ENCODE results near the gene RHOBTB1.

The RHOBTB1 gene

GRCh38 chr10:60937022-60937421 lies 7.0 kb downstream of the RHOBTB1 start:
- WGBS (ENCODE audit: extremely low coverage, insufficient coverage, low lambda C conversion rate), result no CpG with 5 or more reads among the region's 4 CpGs

GRCh38 chr10:60934215-60935175 lies 9.5 kb downstream of the RHOBTB1 start:
- no peak overlapping the region for H4K5ac ChIP-seq (ENCODE audit: low read length)
- H3K56ac ChIP-seq (ENCODE audit: low read length), result no peak overlapping the region
- H2BK5ac ChIP-seq (ENCODE audit: low read length), result no peak overlapping the region
- no peaks in the 10 kb centered on the region for H3K79me2 ChIP-seq (ENCODE audit: control insufficient read depth, insufficient read depth, low read length)
- H4K8ac ChIP-seq (ENCODE audit: low read depth, low read length), result no peak overlapping the region
- DNase-seq, result no peak
- no peaks in the 10 kb centered on the region for H3K79me1 ChIP-seq (ENCODE audit: low read length)
- no peaks in the 10 kb centered on the region for H3K27me3 ChIP-seq (ENCODE audit: insufficient read depth, low read length, poor library complexity)
- H3K18ac ChIP-seq (ENCODE audit: low read length), result no peak overlapping the region
- H3K4me2 ChIP-seq (ENCODE audit: low read length), result no peak overlapping the region
- H3K4ac ChIP-seq (ENCODE audit: low read depth, low read length), result no peak overlapping the region
- no peak overlapping the region for H3K23ac ChIP-seq (ENCODE audit: low read length)
- no peak overlapping the region for H3K9ac ChIP-seq (ENCODE audit: low read length)
- H3K36me3 ChIP-seq (ENCODE audit: control insufficient read depth, insufficient read depth, low read length), result no peaks in the 10 kb centered on the region
- no peak overlapping the region for H2BK120ac ChIP-seq (ENCODE audit: low read depth, low read length)
- H2BK15ac ChIP-seq (replicated peaks; ENCODE audit: low read depth), result no peak overlapping the region
- peaks cover 2% of the 10 kb centered on the region for H3K4me1 ChIP-seq (ENCODE audit: control insufficient read depth, low read depth, low read length)
- no peak overlapping the region for H2AK5ac ChIP-seq (ENCODE audit: low read length)
- no peak overlapping the region for H3K4me3 ChIP-seq (ENCODE audit: low read length)
- WGBS (ENCODE audit: extremely low coverage, insufficient coverage, low lambda C conversion rate), result no CpG with 5 or more reads among the region's 6 CpGs
- H3K27ac ChIP-seq (ENCODE audit: low read depth, low read length), result no peak overlapping the region

More at GRCh38 chr10:60937022-60937421, 7.0 kb downstream of the RHOBTB1 start:
- DNase-seq, result no peak
- Histone ChIP-seq H3K79me2 (ENCODE audit: control insufficient read depth, insufficient read depth, low read length) (no peaks in the 10 kb centered on the region), H3K18ac (ENCODE audit: low read length) (no peak overlapping the region), H3K4me3 (ENCODE audit: low read length) (no peak overlapping the region), H2BK120ac (ENCODE audit: low read depth, low read length) (no peak overlapping the region), H3K27me3 (ENCODE audit: insufficient read depth, low read length, poor library complexity) (no peaks in the 10 kb centered on the region), H3K36me3 (ENCODE audit: control insufficient read depth, insufficient read depth, low read length) (no peaks in the 10 kb centered on the region), H2BK5ac (ENCODE audit: low read length) (no peak overlapping the region), H3K27ac (ENCODE audit: low read depth, low read length) (no peak overlapping the region), H4K8ac (ENCODE audit: low read depth, low read length) (no peak overlapping the region), H4K5ac (ENCODE audit: low read length) (no peak overlapping the region), H3K9ac (ENCODE audit: low read length) (no peak overlapping the region), H3K4me2 (ENCODE audit: low read length) (no peak overlapping the region), H3K56ac (ENCODE audit: low read length) (no peak overlapping the region), H2AK5ac (ENCODE audit: low read length) (no peak overlapping the region), H3K4ac (ENCODE audit: low read depth, low read length) (no peak overlapping the region), H3K79me1 (ENCODE audit: low read length) (no peaks in the 10 kb centered on the region), H3K23ac (ENCODE audit: low read length) (no peak overlapping the region), H3K4me1 (ENCODE audit: control insufficient read depth, low read depth, low read length) (peaks cover 2% of the 10 kb centered on the region), H2BK15ac (replicated peaks; ENCODE audit: low read depth) (no peak overlapping the region)

GRCh38 chr10:60932756-60933155 lies 11.2 kb downstream of the RHOBTB1 start:
- no peaks in the 10 kb centered on the region for H3K27me3 ChIP-seq (ENCODE audit: insufficient read depth, low read length, poor library complexity)
- H3K27ac ChIP-seq (ENCODE audit: low read depth, low read length), result no peak overlapping the region
- H4K8ac ChIP-seq (ENCODE audit: low read depth, low read length), result no peak overlapping the region
- H3K4me2 ChIP-seq (ENCODE audit: low read length), result no peak overlapping the region
- no peak overlapping the region for H3K9ac ChIP-seq (ENCODE audit: low read length)
- no peak overlapping the region for H3K4ac ChIP-seq (ENCODE audit: low read depth, low read length)
- H2BK15ac ChIP-seq (replicated peaks; ENCODE audit: low read depth), result no peak overlapping the region
- H2AK5ac ChIP-seq (ENCODE audit: low read length), result no peak overlapping the region
- H3K4me3 ChIP-seq (ENCODE audit: low read length), result no peak overlapping the region
- no peak overlapping the region for H2BK120ac ChIP-seq (ENCODE audit: low read depth, low read length)
- H3K4me1 ChIP-seq (ENCODE audit: control insufficient read depth, low read depth, low read length), result peaks cover 2% of the 10 kb centered on the region
- no peak overlapping the region for H3K18ac ChIP-seq (ENCODE audit: low read length)
- peak; percentile 81 for DNase-seq
- no peak overlapping the region for H3K23ac ChIP-seq (ENCODE audit: low read length)
- H3K36me3 ChIP-seq (ENCODE audit: control insufficient read depth, insufficient read depth, low read length), result no peaks in the 10 kb centered on the region
- H4K5ac ChIP-seq (ENCODE audit: low read length), result no peak overlapping the region
- H3K79me1 ChIP-seq (ENCODE audit: low read length), result no peaks in the 10 kb centered on the region
- no CpG with 5 or more reads among the region's 4 CpGs for WGBS (ENCODE audit: extremely low coverage, insufficient coverage, low lambda C conversion rate)
- no peak overlapping the region for H3K56ac ChIP-seq (ENCODE audit: low read length)
- H3K79me2 ChIP-seq (ENCODE audit: control insufficient read depth, insufficient read depth, low read length), result no peaks in the 10 kb centered on the region
- no peak overlapping the region for H2BK5ac ChIP-seq (ENCODE audit: low read length)

- H3K4me2 ChIP-seq (ENCODE audit: low read length), result no peak overlapping the region
- DNase-seq, result no peak
- H3K4ac ChIP-seq (ENCODE audit: low read depth, low read length), result no peak overlapping the region
- H3K27ac ChIP-seq (ENCODE audit: low read depth, low read length), result no peak overlapping the region
- H3K36me3 ChIP-seq (ENCODE audit: control insufficient read depth, insufficient read depth, low read length), result no peaks in the 10 kb centered on the region
- no peak overlapping the region for H3K23ac ChIP-seq (ENCODE audit: low read length)
- no peak overlapping the region for H3K56ac ChIP-seq (ENCODE audit: low read length)
- no peaks in the 10 kb centered on the region for H3K79me1 ChIP-seq (ENCODE audit: low read length)
- H2BK5ac ChIP-seq (ENCODE audit: low read length), result no peak overlapping the region
- no peak overlapping the region for H3K9ac ChIP-seq (ENCODE audit: low read length)
- H3K4me3 ChIP-seq (ENCODE audit: low read length), result no peak overlapping the region
- H4K5ac ChIP-seq (ENCODE audit: low read length), result no peak overlapping the region
- no peak overlapping the region for H2BK120ac ChIP-seq (ENCODE audit: low read depth, low read length)
- no peak overlapping the region for H4K8ac ChIP-seq (ENCODE audit: low read depth, low read length)
- no peaks in the 10 kb centered on the region for H3K79me2 ChIP-seq (ENCODE audit: control insufficient read depth, insufficient read depth, low read length)
- H3K18ac ChIP-seq (ENCODE audit: low read length), result no peak overlapping the region
- no CpG with 5 or more reads among the region's 3 CpGs for whole genome bisulfite sequencing (ENCODE audit: extremely low coverage, insufficient coverage, low lambda C conversion rate)
- no peak overlapping the region for H2AK5ac ChIP-seq (ENCODE audit: low read length)
- no peak overlapping the region for H2BK15ac ChIP-seq (replicated peaks; ENCODE audit: low read depth)
- no peaks in the 10 kb centered on the region for H3K27me3 ChIP-seq (ENCODE audit: insufficient read depth, low read length, poor library complexity)
- H3K4me1 ChIP-seq (ENCODE audit: control insufficient read depth, low read depth, low read length), result peaks cover 2% of the 10 kb centered on the region
Observed at GRCh38 chr10:60930237-60930636, 13.7 kb downstream of the RHOBTB1 start.

- no peak overlapping the region for H3K4ac ChIP-seq (ENCODE audit: low read depth, low read length)
- H2BK5ac ChIP-seq (ENCODE audit: low read length), result no peak overlapping the region
- no peaks in the 10 kb centered on the region for H3K36me3 ChIP-seq (ENCODE audit: control insufficient read depth, insufficient read depth, low read length)
- peak; percentile 19 for DNase-seq
- H3K9ac ChIP-seq (ENCODE audit: low read length), result no peak overlapping the region
- no peak overlapping the region for H2BK15ac ChIP-seq (replicated peaks; ENCODE audit: low read depth)
- no peak overlapping the region for H3K4me3 ChIP-seq (ENCODE audit: low read length)
- H3K18ac ChIP-seq (ENCODE audit: low read length), result no peak overlapping the region
- H2BK120ac ChIP-seq (ENCODE audit: low read depth, low read length), result no peak overlapping the region
- WGBS (ENCODE audit: extremely low coverage, insufficient coverage, low lambda C conversion rate), result no CpG with 5 or more reads among the region's 2 CpGs
- H2AK5ac ChIP-seq (ENCODE audit: low read length), result no peak overlapping the region
- no peak overlapping the region for H4K5ac ChIP-seq (ENCODE audit: low read length)
- no peak overlapping the region for H3K27ac ChIP-seq (ENCODE audit: low read depth, low read length)
- H3K23ac ChIP-seq (ENCODE audit: low read length), result no peak overlapping the region
- no peaks in the 10 kb centered on the region for H3K4me1 ChIP-seq (ENCODE audit: control insufficient read depth, low read depth, low read length)
- H3K79me1 ChIP-seq (ENCODE audit: low read length), result no peaks in the 10 kb centered on the region
- no peaks in the 10 kb centered on the region for H3K27me3 ChIP-seq (ENCODE audit: insufficient read depth, low read length, poor library complexity)
- no peak overlapping the region for H3K4me2 ChIP-seq (ENCODE audit: low read length)
- H3K56ac ChIP-seq (ENCODE audit: low read length), result no peak overlapping the region
- no peaks in the 10 kb centered on the region for H3K79me2 ChIP-seq (ENCODE audit: control insufficient read depth, insufficient read depth, low read length)
- no peak overlapping the region for H4K8ac ChIP-seq (ENCODE audit: low read depth, low read length)
Observed at GRCh38 chr10:60921633-60922032, 22.4 kb downstream of the RHOBTB1 start.

Measured in mesendoderm (in vitro differentiated cells).